ENCODE measurements around the gene NPAS2.

Gene NPAS2

GRCh38 chr2:100882645-100883613 is 63.0 kb downstream of the NPAS2 start:
- no peak for DNase-seq (ENCODE audit: low read depth in 4 of 4, low spot score in 1 of 4)

DNA sequence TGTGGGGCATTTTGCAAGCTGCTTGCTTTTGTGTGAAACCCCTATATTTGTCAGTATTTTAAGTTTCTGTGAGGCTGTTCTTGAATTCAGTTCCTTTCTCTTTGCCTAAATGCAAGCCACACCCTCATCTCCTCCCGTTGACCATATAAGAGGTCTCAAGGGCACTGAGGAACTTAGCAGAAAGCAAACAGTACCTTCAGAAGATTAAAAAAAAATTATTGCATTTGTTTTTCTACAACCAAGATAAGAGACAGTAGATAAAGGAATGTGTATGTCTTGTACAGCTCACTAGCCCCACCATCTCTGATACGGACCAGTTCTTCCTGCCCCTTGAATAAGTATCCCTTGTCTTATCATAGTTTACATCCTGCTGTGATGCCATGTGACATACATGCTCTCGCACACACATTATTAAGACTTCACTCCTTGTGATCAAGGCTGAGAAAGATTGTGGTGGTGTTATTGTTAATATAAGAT is 64.2 kb downstream of the NPAS2 start:
- no peak for DNase-seq (ENCODE audit: low read depth in 4 of 4, low spot score in 1 of 4)

DNA sequence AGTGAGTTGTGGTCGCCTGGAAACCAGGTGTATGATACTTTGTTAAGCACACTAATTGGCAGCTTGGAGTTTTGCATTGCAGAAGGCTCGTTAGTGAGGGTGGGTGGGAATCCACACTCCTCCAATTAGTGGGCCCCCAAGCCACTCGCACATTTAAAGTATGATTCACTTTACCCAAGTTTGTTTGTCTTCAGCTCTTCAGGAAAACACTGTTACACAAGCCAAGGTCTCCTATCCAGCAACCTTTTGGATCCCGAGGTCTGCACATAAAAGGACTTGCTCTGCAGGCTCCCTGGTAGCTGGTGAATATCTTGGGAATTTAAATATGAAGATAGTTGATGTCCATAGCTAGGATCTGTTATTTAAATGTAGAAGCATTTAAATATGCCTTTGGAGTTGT is 66.1 kb downstream of the NPAS2 start:
- no peak for DNase-seq (ENCODE audit: low read depth in 4 of 4, low spot score in 1 of 4)

DNA sequence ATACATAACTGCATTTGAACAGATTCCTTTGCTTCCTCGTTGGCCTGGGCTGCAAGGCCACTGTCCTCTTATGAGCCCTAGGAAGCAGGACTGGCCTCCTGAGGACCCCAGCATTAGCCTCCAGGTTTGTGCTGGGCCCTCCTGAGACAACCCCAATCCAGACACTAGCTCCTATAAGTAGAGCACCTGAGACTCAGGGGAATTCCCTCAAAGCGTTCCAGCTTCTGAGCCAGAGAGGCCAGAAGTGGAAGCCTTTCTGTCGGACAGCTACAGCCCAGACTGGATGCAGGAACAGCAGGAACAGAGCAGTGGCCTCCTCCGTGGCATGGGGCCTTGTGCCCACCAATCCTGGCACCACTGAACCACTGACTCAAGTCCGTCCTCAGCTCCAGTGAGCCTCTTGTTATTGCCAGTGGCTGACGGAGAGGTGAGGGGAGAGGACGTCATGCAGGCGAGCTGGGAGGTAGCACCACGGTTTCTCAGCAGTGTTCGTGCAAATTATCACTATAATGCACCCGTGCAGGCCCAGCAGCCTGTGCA is 67.2 kb downstream of the NPAS2 start:
- no peak for DNase-seq (ENCODE audit: low read depth in 4 of 4, low spot score in 1 of 4)

DNA sequence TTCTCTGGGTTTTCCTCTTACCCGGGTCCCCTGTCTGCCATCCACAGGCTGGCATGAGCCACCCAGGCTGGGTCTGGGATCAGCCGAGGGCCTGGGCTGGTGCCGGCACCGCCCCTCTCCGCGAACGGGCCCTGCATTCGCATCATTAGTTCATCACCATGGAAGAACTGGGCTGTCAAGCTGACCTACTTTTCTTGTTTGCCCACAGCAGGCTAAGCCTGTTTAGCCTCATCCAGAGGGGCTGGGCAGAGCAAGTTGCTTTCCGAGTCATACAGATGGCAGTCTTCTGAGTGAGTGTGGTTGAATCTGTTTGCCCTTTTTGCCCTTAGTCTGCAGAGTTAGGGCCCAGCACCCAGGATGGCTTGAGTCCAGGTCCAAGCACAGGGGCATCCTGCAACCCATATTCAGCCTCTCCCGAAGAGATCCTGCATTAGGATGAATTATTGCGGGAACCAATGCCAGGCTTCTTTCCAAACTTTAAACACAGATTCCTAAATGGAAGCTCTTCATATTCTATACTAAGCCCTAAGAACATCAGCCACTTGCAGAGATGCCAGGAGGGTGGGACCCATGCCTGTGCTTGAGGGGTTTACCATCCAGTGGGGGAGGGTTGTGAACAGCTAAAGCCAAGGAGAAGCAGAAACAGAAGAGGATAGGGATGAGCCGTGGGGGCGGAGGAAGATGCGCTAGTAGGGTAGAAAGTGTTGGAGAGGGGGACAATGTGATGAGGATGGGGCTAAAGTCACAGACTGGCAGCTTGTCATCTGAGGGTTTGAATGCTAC is 68.0 kb downstream of the NPAS2 start:
- no peak for DNase-seq (ENCODE audit: low read depth in 4 of 4, low spot score in 1 of 4)

DNA sequence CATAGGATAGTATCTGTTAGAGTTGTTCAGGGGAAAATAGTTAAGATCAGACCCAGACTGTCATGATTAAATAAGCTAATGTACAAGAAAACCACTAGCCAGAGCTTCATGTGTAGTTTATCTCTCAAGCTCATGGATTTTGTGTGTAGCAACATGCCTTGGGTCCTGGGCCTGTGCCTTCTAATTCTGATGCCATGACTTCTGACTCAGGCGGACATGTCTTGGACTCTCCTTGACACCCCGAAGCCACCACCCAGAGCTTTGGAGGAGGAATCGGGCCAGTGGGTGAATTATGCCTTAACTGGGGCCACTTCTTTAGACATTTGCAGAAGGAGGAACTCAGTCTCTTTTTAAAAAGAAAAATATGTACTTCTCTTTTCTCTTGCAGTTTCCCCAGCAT is 68.7 kb downstream of the NPAS2 start:
- no peak for DNase-seq (ENCODE audit: low read depth in 4 of 4, low spot score in 1 of 4)

DNA sequence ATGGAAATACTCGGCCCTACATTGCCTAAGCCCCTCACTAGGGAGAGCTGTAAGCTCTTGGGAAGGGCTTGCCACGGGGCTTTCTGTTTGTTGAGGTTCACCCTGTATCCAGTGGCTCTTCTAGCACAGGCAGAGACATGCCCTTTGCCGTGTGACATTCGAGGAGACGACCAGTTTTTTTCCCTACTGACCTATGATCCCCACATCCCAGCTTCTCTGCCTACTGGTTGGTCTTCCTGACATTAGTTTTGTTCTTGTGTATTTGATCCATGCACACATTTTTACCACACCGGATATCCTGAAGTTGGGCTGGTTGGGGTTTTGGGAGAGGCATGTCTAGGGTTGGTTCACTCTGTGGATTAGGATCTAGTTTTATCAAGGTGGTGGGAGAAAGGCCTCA is 69.3 kb downstream of the NPAS2 start:
- DNase-seq (ENCODE audit: low read depth in 4 of 4, low spot score in 1 of 4) = no peak

DNA sequence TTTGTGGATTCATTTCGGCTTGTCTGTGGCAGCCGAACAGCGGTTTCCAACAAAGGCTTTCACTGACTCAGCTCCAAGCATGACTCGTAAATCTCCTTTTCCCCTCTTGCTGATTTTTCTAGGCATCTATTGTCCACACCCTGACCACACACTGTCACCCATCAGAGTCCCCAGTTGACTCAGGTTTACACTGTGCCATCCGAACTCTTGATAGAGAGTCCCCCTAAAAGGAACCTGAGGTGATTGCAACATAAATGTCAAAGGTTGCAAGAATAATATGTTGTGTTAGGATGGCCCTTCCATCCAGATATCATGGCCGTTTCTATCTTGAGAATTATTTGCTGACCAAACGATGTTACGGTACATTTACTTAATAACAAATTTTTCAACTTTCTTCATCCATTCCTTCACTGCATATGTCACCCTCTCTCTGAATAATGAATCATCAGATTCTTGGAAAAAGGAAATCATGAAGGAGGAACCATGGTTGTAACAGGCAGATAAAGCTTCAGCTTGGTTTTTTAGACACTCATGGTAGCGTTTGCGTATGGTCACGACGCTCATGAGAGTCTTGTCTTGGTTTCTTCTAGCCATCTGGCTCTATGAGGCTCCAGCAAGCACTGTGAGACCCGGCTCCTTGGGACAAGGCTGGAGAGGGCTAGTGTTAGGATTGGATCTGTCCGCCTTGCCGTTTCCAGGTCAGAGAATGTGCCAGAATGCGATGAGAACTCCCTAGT is 72.1 kb downstream of the NPAS2 start:
- no peak for DNase-seq (ENCODE audit: low read depth in 4 of 4, low spot score in 1 of 4)

GRCh38 chr2:100893392-100894104 is 73.6 kb downstream of the NPAS2 start:
- DNase-seq (ENCODE audit: low read depth in 4 of 4, low spot score in 1 of 4) = no peak

DNA sequence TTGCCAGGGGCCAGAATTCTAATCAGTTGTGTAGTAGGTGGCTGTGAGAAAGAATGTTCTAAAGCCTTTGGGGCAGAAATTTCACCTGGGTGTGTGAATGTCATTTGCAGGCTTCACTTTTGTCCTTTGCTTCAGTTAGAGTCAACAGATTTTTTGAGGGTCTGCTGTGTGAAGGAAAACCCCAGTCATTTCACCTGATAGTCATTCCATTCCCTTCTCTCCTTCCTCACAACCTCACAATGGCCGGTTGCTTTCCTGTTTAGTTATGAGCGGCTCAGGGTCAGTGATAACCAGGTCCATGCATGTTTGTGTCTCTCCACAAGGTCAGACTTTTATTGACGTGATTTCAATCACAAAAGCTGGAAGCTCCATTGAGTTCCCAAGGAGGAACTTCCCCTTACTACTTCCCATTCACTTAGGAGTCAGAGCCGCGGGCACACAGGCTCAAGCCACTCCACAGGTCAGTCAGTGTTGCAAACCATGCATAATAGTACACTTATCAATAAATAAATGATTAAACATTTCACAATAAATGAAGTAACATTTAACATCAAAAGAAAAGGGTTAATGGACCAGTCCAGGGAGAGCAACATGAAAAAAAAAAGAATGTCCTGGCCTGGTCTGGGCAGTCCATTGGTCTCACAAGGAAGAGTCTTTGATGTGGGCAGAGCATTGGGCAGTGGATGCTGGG is 74.3 kb downstream of the NPAS2 start:
- DNase-seq (ENCODE audit: low read depth in 4 of 4, low spot score in 1 of 4) = no peak

DNA sequence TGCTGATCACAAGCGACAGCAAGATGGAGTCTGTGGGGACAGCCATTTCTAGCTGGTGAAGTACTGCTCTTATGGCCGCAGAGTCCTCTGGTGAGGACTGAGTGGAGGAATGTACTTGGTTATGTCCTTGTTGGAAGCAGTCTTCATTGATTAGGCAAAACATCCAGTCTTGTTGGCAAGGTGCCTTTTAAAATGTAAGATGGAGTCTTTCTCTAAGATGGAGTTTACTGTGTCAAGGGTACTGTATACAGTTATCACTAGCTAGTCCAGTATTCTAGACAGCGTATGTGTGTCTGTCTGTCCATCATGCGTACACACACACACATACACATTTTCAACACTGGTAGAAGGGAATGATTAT is 74.8 kb downstream of the NPAS2 start:
- DNase-seq (ENCODE audit: low read depth in 4 of 4, low spot score in 1 of 4) = no peak

DNA sequence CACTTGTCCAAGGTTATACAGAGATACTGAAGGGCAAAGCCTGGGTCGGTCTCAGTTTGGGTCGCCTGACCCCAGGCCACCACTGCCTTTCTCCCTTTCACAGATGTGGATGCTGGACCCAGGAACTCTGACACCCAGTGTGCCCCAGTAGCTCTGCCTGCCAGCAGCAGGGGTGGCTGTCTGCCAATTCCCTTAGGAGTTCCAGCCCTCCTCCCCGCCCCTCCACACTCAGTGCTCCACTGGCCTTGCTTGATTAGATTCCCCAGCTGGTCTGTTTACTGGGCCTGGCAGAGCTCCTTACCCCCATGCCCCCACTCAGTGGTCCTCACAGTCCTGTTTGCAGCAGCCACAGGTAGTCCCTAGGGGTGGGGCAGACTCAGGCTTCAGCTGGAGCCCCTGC is 75.5 kb downstream of the NPAS2 start:
- no peak for DNase-seq (ENCODE audit: low read depth in 4 of 4, low spot score in 1 of 4)

GRCh38 chr2:100895934-100896685 is 76.2 kb downstream of the NPAS2 start:
- DNase-seq (ENCODE audit: low read depth in 4 of 4, low spot score in 1 of 4) = no peak

DNA sequence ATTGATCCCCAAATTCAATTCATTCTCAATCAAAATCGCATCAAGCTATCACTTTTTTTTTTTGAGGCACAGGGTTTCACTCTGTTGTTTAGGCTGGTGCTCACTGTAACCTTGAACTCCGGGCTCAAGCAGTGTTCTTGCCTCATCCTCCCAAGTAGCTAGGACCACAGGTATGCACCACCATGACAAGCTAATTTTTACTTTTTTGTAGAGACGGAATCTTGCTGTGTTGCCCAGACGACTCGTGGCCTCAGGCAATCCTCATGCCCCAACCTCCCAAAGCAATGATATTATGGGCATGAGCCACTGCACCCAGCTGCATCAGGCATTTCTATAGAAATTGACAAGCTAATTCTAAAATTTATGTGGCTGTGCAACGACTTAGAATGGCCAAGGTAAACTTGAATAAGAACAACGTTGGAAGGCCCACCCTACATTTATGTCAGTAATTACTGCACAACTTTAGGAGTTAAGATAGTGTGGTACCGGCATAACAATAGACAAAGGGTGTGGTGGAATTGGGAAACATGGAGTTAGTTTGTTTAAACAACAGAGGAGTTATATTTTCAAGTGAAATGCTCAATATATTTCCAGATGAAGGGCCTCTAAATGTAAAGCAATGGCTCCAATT is 78.2 kb downstream of the NPAS2 start:
- no peak for DNase-seq (ENCODE audit: low read depth in 4 of 4, low spot score in 1 of 4)

- DNase-seq (ENCODE audit: low read depth in 4 of 4, low spot score in 1 of 4) = no peak
These were observed 80.3 kb downstream of the NPAS2 start for GRCh38 chr2:100900156-100900795.

DNA sequence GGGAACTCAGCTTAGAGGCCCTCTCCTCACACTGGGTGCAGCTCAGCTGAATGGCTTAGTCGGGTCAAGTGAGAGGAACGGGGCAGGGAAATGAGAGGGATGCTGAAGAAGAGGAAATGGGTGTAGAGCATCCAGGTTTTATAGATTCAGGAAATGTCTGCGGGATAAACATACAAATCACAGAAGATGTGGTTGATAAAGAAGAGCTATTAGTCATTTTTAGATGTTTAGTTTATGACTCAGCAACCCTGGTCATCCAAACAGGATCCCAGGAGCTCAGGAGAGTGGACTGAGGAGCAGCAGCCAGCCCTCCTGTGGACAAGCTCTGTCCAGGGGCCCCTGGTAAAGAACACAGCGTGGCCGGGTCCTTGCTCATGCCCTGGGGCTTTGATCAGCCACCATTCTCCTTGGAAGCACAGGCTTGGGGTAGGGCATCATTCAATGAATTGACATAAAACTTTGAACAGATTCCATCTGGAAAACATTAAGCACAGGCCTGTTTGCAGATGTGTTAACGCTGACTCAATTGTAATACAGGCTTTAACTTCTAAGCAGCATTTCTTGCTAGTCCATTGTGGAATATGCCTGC is 83.0 kb downstream of the NPAS2 start:
- DNase-seq (ENCODE audit: low read depth in 4 of 4, low spot score in 1 of 4) = no peak

DNA sequence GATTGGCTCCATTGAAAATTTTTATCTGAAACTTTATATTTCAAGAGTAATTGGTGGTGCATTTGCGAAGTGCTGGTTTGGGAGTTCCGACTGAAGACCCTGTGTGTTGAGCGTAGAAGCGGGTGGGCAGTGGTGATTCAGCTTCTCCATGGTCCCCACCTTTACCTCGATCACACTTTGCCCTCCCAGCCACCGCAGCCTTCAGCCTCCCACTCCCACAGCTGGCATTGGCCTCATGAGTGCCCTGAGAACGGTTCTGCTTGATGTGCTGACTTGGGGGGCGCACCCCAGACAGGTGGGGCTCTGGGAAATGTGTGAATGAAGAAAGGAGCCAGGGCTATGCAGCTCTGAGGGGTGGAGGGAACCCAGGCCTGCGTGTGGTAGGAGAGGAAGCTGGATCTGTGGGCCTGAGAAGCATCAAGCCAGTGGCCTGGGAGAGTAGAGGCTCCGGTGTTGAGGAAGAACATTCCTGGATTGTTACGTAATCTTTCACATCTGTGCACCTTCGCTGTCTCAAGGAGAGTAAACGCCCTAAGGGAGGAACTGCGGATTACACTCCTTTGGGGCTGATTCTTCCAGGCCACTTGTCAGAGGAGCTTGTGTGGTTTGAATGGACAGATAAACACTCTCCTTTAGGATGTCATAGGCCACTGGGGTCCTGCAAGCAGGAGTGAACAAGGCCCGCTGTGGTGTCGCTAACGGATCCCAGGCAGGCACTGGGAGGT is 83.8 kb downstream of the NPAS2 start:
- DNase-seq (ENCODE audit: low read depth in 4 of 4, low spot score in 1 of 4) = no peak
